Measurements from ENCODE around the gene PAX8.

PAX8 gene

DNA sequence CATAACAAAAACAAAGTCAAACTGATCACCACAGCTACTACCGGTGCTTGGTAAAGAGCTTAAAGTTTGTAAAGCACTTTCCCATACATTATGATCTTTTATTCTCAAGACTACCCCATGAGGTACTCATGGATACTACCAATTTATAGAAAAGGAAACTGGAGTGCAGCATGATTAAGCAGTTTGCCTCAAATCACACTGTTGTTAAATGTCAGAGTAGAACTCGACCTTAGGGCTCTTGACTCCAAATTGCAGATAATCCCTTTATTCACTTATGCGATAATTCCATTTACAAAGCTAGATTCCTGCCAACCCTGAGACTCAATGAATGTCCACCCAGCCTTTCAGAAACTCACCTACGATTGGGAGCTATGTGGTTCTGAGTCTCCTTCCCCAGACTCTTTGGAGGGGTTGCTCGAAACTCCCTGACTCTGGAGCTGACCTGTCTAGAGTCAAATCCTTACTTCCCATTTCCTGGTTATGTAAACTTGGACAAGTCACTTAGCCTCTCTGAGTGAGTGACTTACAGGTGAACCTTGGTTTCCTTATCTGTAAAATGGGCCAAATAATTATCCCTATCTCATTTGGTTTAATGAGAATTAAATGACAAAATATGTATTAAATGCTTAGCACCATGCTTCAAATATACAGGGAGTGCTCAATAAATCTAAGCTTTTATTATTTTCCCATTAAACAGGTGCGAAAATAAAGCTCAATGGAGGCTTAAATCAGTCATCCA, 57.6 kb downstream of the PAX8 start:
- no peak for DNase-seq (ENCODE audit: low spot score)

DNA sequence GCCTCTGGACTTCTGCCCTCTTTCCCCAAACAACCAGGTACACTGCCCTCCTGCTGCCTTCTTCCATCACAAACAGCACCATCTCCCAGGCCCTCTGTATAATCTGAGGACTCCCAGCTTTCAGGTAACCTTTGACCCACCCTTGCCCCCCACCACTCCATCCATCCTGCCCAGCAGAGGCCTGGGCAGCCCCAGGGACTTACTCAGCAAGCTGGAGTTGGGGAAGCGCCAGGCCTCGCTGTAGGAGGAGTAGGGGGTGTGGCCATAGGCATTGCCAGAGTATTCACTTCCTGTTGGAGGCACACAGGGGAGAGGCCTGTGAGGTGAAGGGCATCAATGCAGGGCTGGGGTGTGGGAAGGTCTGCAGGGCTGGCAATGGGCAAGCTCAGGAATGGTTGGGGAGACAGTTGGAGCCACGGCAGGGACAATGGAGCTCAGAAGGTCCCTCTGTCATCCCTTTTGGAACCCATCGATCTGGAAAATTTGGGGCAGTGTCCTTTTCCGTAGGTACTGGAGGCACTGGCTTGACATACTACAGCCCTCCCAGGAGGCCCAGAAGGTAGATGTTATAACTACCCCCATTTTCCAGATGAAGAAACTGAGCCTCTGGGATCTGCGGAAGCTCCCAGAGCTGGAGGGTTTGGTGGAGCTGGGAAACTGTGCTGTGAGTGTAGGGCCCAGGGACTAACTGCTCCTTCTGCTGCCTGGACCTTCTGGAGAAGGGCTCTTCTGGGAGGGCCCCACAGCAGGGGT, 58.7 kb downstream of the PAX8 start:
- DNase-seq (ENCODE audit: low spot score), result no peak

DNA sequence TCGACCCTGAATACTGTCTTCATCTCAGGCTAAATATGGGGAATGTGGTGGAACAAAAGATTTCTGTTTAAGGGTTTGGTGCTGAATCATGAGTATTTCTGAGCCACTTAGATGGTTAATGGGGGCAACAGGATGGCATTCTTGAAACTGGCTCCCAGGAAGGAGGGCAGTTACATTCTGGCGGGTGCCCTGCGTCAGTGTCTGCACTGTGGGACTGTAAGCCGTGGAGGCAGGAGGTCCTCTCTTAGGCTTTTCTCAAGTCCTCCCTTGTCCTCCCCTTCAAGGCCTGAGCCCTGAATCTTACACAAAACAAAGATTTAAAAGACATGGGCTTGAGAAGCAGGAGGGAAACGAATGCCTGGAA, 59.2 kb downstream of the PAX8 start:
- no peak for DNase-seq (ENCODE audit: low spot score)

DNA sequence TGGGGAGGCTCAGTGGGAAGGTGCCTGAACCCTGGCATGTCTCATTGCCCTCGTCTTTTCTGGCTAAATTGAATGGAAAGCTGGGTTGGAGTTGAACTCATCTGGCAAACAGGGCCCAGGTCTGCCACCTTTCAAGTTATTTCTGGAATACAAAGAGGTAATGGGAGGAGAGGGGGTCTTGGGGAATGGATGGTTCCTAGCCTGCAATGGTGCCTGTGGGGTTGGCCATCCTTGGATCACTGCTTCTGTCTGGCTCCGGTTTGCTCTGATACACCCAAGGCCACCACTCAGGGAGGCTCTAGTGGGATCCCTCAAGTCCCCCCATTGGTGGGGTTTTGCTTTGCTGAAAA, 59.7 kb downstream of the PAX8 start:
- DNase-seq (ENCODE audit: low spot score), result no peak

DNA sequence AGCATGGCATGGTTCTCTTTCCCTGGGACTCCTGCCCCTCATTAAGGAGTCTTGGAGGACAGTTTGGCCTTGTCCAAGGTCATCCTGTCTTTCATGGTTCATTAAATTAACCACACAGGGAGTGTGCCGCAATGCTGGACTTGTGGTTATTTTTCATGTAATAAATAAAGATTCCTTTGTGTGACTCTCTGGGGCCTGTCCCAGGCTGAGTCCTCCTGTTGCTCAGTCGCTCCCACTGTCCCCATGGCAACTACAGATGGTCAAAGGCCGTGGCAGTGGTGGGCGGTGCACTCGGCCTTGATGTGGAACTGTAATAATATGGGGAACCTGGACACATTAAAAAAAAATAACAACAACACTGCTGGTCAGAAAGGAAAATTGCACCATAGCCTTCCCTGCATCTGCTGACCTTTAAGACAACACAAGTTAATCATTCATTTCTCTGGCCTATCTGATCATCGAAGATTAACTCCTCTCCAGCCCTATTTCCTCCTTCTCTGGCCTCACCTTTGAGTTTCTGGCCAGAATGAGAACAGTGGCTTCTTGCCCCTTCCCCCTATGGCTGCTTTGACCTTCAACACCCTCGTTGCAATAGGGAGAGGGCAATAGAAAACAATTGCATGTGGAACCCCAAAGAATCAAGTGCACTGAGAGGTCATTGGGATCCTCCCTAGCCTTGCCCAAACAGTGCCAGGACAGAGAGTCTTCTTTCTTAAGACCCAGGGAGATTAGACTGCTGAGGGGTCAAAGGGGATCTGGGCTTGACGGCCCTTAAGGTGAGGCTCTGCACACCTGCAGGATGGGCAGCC, 60.2 kb downstream of the PAX8 start:
- DNase-seq (ENCODE audit: low spot score), result no peak

DNA sequence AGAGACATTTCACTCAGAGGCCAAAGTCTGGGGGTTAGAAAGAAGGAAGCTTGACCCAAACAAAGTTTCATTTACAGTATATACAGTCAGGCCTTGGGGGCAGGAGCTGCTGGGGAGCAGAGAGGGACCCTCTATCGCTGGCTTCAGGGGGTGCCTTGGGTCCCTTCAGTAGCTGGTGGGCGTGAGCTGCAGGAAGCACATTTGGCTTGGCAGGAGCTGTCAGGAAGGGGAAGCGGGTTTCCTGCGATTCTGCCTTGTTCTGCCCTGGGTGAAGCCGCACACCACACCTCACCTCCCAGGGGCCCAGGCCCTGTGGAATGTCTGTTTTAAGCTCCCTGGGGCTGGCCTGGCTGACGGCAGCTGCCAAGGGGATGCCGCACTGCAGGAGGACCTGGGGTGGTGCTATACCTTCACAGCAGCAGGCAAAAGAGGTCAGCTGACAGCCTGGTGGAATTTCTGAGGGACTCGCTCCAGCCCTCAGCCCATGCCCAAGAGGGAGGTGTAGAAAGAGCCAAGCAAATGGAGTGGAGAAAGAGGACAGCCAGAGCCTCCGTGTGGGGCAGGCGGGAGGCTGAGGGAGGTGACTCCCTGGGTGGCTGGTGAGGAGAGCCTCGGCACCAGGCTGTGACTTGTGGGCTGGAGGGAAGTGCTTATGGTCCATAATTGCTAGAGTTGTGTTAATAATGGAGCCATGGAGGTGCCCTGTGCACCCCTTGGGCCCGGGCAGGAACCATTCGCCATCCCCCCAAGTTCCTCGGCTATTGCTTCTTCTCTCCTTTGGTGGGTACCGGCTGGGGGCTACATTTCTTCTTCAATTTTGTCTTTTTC, 61.1 kb downstream of the PAX8 start:
- no peak for DNase-seq (ENCODE audit: low spot score)

DNA sequence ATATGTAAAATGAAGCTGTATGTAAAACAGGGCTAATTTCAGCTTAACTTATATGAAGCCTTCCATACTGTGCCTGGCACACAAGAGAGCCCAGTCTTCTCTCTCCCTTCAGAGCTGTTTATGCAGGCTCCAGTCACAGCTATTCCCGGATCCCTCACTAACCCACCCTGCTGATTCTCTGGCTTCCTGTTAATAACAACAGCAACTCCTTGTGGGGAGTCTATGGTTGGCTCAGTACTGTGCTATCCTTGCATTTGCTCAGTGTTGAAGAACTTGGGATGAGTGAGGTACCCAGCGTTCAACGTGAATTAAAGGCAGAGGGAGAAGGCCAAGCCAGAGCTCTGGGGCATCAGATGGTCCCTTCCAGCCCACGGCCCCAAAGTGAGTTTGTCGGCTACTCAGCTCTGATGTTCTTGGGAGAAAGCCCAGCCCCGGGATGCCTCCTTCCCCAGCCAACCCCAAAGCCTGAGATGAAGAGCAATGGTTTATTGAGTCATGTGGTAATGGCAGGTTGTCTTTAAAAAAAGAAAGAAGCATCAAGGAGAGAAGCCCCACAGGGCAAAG, 61.7 kb downstream of the PAX8 start:
- DNase-seq (ENCODE audit: low spot score), result no peak

DNA sequence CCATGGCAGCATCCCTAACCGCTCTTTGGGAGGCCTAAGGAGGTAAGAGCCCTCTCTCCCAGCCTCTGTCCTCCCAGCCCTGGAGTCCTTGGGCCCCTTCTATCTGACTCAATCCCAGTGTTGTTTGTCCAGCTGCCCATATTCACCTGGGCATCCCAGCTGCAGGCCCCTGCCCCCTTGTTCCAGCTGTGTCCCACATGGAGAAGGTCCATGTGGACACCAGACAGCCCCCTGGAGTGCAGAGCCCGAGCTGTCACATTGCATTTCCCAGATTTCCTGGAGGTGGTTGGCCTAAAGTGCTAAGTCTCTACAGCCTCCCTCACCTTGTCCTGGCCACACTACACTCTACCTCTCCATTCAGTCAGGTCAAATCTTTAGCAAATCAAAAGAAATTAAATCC, 62.4 kb downstream of the PAX8 start:
- DNase-seq (ENCODE audit: low spot score), result no peak

DNA sequence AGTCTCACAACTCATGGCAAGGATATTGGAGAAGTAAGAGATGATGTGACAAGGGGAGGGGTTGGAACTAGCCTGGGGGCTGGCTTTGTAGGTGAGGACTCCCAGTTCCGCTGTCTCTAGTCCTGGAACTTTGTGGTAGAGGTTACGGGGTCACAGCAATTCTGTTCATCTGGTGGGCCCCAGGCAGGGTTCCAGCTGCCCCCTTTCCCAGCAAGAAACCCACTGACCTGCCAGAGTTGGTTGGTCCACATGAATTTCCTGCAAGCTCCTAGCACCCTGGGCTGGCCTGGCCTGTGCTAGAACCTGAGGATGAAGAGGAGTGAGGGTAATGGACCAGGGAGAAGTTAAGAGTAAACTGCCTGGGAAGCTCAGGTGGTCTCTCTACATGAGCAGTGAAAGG, 63.7 kb downstream of the PAX8 start:
- no peak for DNase-seq (ENCODE audit: low spot score)

DNA sequence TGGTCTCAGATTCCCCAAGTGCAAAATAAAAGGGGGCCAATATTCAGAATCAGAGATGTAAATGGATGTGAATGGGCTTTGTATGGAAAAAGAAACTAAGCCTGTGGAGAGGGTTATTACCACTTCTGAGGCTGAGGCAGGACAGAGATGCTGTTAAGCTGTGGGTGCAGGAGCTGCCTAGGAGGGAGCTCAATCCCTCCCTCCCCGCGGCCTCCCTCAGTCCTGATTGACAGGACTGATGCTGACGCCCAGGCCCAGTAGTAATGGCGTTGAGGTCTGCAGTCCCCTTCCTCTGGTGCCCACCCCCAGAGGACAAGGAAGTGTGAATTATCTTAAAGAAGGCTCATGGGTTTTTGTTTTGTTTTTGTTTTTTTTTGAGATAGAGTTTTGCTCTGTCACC, 64.6 kb downstream of the PAX8 start:
- DNase-seq (ENCODE audit: low spot score), result no peak

DNA sequence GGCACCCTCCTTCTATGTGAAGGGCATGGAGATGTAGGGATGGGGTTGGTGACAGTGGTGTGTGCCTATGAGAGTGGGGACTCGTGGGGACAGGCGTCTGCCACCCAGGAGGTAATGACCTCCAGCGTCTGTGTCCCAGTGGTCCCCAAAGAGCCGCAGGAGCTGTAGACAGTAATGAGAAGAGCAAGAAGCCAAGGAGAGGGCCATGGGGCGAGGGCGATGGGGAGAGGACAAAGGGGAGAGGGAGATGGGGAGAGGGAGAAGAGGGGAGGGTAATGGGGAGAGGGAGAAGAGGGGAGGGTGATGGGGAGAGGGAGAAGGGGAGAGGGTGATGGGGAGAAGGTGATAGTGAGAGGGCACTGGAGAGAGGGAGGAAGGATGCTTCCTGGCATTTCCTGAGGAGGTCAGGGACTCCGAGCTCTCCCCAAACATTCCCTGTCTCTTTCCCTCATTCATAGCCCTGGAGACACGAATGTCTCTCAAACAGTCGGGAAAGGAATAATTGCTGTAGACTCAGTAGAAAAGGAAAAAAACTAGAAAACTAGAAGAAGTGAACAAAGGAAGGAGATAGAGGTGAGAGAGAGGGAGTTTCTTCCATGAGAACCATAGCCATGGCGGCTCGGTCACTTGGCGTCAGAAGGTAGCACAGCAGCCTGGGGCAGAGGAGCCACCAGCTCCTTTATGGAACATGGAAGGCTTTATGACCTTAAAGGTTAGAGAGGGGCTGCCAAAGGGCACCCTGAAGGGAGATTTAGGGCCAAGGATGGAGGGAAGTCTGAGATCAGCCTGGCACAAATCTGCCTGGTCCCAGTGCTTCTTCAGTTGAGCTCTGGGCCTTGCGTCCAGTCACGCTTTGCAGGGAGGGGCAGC, 65.4 kb downstream of the PAX8 start:
- no peak for DNase-seq (ENCODE audit: low spot score)

DNA sequence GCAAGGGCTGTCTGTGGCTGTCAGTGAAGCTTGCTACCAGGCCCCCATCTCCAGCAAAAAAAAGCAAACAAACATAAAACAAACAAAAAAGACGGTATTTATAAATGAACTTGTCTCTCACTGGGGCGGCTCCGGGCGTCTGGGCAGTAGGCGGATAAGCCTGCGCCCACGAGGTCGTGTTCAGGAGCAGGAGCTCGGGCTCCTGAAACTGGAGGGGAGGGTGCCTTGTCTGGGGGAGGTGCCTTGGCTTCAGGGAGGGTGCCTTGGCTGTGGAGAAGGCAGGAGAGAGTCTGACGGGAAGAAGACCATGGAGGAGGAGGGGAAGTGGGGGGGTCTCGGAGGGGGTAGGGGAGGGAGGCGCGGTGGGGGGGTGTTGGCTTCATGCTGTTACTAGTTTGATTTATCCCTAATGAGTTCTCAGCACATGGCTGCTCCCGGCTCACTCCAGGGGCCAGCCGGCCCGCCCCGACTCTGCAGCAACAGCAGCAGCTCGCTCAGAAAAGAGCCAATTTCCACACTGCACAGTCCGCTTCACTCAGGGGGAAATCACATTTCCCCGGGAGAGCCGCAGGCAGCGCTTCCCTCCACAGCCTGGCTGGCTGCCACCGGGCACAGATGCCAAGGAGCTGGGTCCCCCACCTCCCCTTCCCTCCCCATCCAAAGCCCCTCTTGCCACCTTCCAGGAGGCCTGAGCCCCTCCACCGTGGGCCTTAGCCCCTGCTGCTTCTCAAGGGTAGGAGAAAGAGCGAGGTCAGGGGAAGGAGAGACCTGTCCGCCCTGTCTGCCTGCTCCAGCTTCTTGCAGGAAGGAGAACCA, 66.3 kb downstream of the PAX8 start:
- DNase-seq (ENCODE audit: low spot score), result no peak

DNA sequence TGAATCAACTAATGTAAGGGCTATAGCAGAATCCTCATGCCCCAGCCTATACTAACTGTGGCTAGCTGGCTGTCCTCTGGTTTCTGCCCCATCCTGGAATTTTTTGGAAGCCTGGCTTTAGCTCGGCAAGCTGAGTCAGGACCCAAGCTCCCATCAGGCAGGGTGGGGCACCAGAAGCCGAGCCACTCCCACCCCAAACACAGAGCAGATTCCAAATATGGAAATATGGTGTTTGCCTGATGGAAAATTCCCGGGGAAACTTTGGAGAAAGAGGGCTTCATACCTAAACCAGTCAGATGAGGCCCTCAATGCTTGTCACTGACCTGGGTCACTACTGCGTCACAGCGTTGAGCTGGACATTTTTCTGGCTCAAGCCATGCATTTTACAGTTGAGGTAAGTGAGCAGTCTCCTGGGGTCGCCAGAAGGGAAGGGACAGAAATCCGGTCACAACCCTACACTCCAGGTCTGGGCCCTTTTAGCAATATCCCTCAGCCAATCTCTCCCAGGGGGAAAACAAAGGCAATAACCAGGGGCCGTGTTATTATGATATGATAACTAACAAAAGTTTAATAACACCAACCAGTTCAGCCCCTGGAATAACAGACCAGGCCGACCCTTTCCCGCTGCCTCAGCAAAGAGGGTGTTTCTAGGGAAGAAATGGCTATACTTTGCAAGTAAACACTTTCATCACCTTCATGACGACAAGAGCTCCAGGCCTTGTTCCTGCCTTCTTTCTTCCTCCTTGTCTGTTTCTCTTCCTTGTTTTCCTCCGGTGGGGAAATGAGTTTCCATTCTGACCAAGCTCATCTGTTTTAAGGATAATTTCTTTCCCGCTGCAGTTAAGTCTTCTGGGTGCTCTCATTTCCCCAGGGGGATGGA, 67.3 kb downstream of the PAX8 start:
- no peak for DNase-seq (ENCODE audit: low spot score)

DNA sequence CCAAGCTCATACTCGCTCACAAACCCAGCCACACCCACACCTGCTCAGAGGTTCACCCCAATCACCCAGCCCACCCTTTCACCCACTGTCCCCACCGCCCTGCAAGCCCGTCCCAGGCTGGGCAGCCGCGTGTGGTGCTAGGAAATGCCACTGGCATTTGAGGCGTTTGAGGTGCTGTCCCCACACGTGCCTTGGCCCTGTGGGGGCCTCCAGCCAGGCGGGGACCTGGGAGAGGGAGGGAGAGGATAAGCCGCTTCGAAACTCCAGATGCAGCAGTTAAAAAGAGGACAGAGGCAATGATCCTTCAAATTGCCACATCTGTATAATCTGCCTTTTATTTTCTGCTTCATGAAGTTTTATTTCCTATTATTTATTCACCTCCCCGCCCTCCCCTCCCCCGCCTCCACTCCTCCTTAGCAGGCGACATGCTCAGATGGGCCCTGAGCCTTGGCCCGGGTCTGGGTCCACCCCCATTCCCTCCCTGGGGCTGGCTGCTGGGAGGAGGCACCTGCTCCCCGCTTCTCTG, 69.0 kb downstream of the PAX8 start:
- DNase-seq (ENCODE audit: low spot score), result no peak

DNA sequence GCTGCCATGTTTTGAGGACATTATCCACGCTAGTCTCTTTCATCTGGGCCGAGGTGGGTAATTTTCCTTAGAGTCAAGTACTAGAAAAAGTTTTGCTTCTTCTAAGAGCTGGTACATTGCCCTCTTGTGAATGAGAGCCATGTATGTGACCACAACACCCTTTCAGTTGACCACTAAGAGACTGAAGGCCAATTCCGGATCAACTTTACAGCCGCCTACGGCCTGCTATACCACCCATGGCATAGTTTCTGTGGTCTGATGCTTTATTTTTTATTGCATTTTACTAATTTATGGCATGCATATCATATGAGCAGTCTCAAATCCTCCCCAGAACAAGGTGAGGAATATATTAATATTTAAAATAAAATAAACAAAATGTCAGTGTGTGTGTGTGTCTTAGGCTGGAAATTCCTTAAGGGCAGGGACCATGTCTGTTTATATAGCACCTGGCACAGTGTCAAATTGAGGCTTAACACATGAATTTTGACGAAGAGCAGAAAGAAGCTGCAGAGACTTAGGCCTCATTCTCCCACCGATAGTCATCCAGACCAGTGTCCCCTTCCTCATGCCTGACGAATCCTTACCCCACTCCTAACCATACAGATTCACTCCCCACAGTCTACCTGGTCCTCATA, 69.6 kb downstream of the PAX8 start:
- DNase-seq (ENCODE audit: low spot score), result no peak

DNA sequence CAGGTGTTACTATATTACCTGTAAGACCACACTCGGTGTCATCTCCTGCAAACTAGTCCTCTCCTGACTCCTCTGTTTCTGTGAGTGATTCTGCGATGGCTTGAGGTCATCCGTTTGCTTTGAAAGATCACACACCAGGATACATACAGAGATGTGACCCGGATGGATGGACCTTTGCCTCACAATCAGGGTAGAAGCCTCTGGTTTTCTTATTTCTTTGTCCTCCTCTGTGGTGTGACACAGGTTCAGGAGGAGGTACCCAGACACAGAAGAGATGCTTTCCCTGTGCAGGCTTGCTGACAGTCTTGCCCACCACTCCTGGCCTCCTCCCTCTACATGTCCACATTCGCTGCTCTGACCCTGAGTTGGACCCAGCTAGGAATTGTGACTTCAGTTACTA, 70.3 kb downstream of the PAX8 start:
- DNase-seq (ENCODE audit: low spot score), result no peak

DNA sequence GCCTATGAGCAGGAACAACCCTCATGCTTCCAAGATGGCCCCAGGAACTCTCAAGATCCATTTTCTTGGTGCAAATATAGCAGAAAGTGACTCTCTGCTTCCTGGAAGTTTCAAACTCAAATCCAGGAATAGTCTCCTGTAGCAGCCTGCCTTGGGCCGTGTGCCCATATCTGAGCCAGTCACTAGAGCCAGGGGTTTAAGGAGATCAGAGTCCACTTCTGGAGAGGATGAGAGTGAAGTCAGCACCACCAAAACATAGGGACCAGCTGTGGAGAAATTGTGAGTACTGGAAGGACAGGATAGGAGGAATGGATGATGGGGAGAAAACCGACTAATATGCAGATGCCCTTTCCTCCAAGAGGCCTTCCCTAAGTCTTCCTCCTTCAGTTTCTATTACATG, 71.7 kb downstream of the PAX8 start:
- DNase-seq (ENCODE audit: low spot score), result no peak

DNA sequence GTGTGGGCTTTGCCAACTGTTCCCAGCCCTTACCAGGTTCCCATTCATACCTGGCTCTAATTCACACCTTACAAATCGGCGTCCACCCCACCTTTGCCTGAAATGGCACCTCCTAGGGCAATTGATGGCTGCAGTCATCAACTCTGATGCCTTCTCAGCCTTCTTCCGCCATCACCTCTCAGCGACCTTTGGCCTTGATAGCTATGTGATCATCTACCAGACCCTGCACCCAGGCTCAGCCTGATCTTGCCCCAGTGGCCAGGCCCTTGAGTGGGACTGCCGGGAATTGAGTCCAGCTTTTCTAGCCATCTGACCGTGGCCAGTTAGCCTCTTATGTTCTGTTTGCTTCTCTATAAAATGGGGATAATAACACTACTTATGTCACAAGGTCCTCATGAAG, 72.5 kb downstream of the PAX8 start:
- no peak for DNase-seq (ENCODE audit: low spot score)
